Astrocyte (in vitro differentiated cells and primary cell): ENCODE data around the gene SLC6A1. TPM values are rescaled to one million over a fixed set of nuclear protein-coding genes. Genes with fewer than 3 reads are reported as not detected.

Source experiments
- DNase-seq: peaks from one replicate; pipeline ENCODE4 v3.0.0-alpha.2; 2010; ENCODE audit warnings: low read depth
- FAIRE-seq: peaks from 2 replicates; lab custom pipeline; 2011; peaks lifted over from hg19 to GRCh38; lab: Jason Lieb, UNC
- H2AFZ ChIP-seq: 2 replicates; pipeline ENCODE4 v1.6.0; 2012; ENCODE audit warnings: low read depth, low read length, inconsistent platforms
- H3K27ac ChIP-seq: 2 replicates; pipeline ENCODE4 v1.5.1; 2011; ENCODE audit warnings: low read depth, low read length, inconsistent platforms
- H3K27me3 ChIP-seq: 2 replicates; pipeline ENCODE4 v1.6.0; 2011; ENCODE audit warnings: low read length, inconsistent platforms; ENCODE audit not compliant: insufficient read depth
- H3K36me3 ChIP-seq: 2 replicates; pipeline ENCODE4 v1.5.1; 2011; ENCODE audit warnings: low read length, inconsistent platforms; ENCODE audit not compliant: insufficient read depth
- H3K4me1 ChIP-seq: 2 replicates; pipeline ENCODE4 v1.5.1; 2011; ENCODE audit warnings: low read length, inconsistent platforms; ENCODE audit not compliant: insufficient read depth
- H3K4me2 ChIP-seq: 2 replicates; pipeline ENCODE4 v1.6.0; 2012; ENCODE audit warnings: low read length, inconsistent platforms
- H3K4me3 ChIP-seq: 2 replicates; pipeline ENCODE4 v1.5.1; 2011; ENCODE audit warnings: low read depth, mild to moderate bottlenecking, low read length, inconsistent platforms; ENCODE audit not compliant: insufficient read depth
- H3K79me2 ChIP-seq: 2 replicates; pipeline ENCODE4 v1.6.0; 2012; ENCODE audit warnings: mild to moderate bottlenecking, low read length, inconsistent platforms; ENCODE audit not compliant: insufficient read depth
- H3K9ac ChIP-seq: 2 replicates; pipeline ENCODE4 v1.6.0; 2012; ENCODE audit warnings: mild to moderate bottlenecking, low read length, inconsistent platforms
- H3K9me3 ChIP-seq: 2 replicates; pipeline ENCODE4 v1.5.1; 2012; ENCODE audit warnings: low read depth, mild to moderate bottlenecking, low read length, inconsistent platforms; ENCODE audit not compliant: insufficient read depth
- H4K20me1 ChIP-seq: 2 replicates; pipeline ENCODE4 v1.6.0; 2012; ENCODE audit warnings: low read length, inconsistent platforms; ENCODE audit not compliant: insufficient read depth
- H3K27ac Mint-ChIP-seq: one replicate; pipeline ENCODE4 v1.8.0; 2021; ENCODE audit warnings: mild to moderate bottlenecking, mixed read lengths; ENCODE audit not compliant: unreplicated experiment
- H3K27me3 Mint-ChIP-seq: one replicate; pipeline ENCODE4 v1.8.0; 2021; ENCODE audit warnings: low read depth, mixed read lengths; ENCODE audit not compliant: unreplicated experiment
- H3K36me3 Mint-ChIP-seq: one replicate; pipeline ENCODE4 v1.8.0; 2021; ENCODE audit warnings: low read depth, mixed read lengths; ENCODE audit not compliant: unreplicated experiment
- H3K4me1 Mint-ChIP-seq: one replicate; pipeline ENCODE4 v1.8.0; 2021; ENCODE audit warnings: low read depth, mixed read lengths; ENCODE audit not compliant: unreplicated experiment
- H3K4me3 Mint-ChIP-seq: one replicate; pipeline ENCODE4 v1.8.0; 2021; ENCODE audit warnings: mild to moderate bottlenecking, moderate library complexity, mixed read lengths; ENCODE audit not compliant: unreplicated experiment
- H3K9me3 Mint-ChIP-seq: one replicate; pipeline ENCODE4 v1.8.0; 2021; ENCODE audit warnings: mild to moderate bottlenecking, mixed read lengths; ENCODE audit not compliant: unreplicated experiment
- EZH2 ChIP-seq: IDR thresholded peaks from 2 replicates; pipeline ENCODE4 v1.6.1; 2012; ENCODE audit warnings: mild to moderate bottlenecking, low read length, inconsistent platforms; ENCODE audit not compliant: insufficient read depth
- total RNA-seq: library from RNA; stranded (reverse); gene quantifications from 2 replicates; pipeline ENCODE4 v1.2.1, GENCODE V29; 2021
- TF ChIP-seq, protein P1 (sequence below): IDR thresholded peaks from 2 replicates; pipeline ENCODE4 v1.5.1; 2011; ENCODE audit warnings: low read depth, mild to moderate bottlenecking, inconsistent platforms, low read length, moderate library complexity; ENCODE audit not compliant: insufficient read depth

Gene SLC6A1
- total RNA-seq, 1 donor from 2014 or later, result 0.30 TPM

GRCh38 chr3:10949197-10949596, 43.4 kb upstream of the SLC6A1 start:
- Histone ChIP-seq H3K4me3 (no peak overlapping the region), H3K36me3 (no peaks in the 10 kb centered on the region), H3K27me3 (peaks cover 28% of the 10 kb centered on the region), H3K4me1 (no peaks in the 10 kb centered on the region), H3K9ac (no peak overlapping the region), H2AFZ (no peak overlapping the region), H3K4me2 (no peak overlapping the region), H3K79me2 (no peaks in the 10 kb centered on the region), H3K9me3 (no peaks in the 10 kb centered on the region), H3K27ac (no peak overlapping the region), H4K20me1 (no peaks in the 10 kb centered on the region)
- TF ChIP-seq, protein P1, sequence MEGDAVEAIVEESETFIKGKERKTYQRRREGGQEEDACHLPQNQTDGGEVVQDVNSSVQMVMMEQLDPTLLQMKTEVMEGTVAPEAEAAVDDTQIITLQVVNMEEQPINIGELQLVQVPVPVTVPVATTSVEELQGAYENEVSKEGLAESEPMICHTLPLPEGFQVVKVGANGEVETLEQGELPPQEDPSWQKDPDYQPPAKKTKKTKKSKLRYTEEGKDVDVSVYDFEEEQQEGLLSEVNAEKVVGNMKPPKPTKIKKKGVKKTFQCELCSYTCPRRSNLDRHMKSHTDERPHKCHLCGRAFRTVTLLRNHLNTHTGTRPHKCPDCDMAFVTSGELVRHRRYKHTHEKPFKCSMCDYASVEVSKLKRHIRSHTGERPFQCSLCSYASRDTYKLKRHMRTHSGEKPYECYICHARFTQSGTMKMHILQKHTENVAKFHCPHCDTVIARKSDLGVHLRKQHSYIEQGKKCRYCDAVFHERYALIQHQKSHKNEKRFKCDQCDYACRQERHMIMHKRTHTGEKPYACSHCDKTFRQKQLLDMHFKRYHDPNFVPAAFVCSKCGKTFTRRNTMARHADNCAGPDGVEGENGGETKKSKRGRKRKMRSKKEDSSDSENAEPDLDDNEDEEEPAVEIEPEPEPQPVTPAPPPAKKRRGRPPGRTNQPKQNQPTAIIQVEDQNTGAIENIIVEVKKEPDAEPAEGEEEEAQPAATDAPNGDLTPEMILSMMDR, result no peak
- TF ChIP-seq EZH2, result no peak
- no peak for FAIRE-seq
- no peaks in the 10 kb centered on the region for H3K4me1 Mint-ChIP-seq
- no peak overlapping the region for H3K4me3 Mint-ChIP-seq
- H3K27me3 Mint-ChIP-seq, result peaks cover 65% of the 10 kb centered on the region
- H3K36me3 Mint-ChIP-seq, result no peaks in the 10 kb centered on the region
- peaks cover 3% of the 10 kb centered on the region for H3K9me3 Mint-ChIP-seq
- DNase-seq, result no peak
- H3K27ac Mint-ChIP-seq, result no peak overlapping the region

DNA sequence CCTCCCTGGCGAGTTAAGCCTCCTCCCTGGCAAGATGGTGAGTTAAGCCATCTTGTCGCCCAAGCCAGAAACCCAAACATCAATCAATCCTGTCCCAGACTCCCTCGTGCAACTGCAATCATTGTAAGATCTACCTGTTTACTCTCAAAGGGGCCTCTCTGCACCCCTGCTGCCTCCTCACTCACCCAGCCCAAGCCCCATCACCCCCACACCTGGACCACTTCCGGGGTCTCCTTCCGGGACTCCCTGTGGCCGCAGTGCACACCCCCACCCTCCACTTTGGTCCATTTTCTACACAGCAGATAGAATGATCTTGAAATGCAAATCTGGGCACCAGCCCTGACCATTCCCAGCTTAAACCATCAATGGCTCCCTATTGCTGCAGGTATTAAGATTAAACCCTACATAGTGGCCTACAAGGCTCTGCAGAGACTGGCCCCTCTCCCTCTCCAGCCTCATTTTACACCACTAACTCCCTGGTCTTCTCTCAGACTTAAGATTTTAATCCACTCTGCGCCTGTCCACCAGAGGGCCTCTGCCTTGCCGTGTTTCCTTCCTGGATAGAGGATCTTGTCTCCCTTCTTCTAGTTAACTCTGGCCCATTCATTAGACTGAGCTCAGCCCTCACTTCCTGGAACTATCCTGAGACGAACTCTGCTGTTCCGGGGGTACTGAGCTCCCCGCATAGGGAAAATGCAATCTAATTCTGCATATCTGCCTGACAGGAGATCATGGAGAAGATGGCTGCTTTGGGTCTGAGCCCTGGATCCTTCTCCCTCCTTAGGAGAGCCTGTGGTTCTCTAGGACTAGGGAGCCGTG, 41.9 kb upstream of the SLC6A1 start:
- Histone ChIP-seq H3K4me2 (peak overlapping the region; percentile 23), H3K9me3 (no peaks in the 10 kb centered on the region), H3K36me3 (no peaks in the 10 kb centered on the region), H2AFZ (peak overlapping the region; percentile 47), H4K20me1 (no peaks in the 10 kb centered on the region), H3K4me1 (no peaks in the 10 kb centered on the region), H3K9ac (no peak overlapping the region), H3K79me2 (no peaks in the 10 kb centered on the region), H3K4me3 (no peak overlapping the region), H3K27me3 (peaks cover 28% of the 10 kb centered on the region), H3K27ac (no peak overlapping the region)
- Mint-ChIP-seq H3K27ac (no peak overlapping the region), H3K9me3 (peaks cover 3% of the 10 kb centered on the region), H3K4me1 (no peaks in the 10 kb centered on the region), H3K36me3 (no peaks in the 10 kb centered on the region), H3K27me3 (peaks cover 72% of the 10 kb centered on the region), H3K4me3 (no peak overlapping the region)
- DNase-seq (peak; percentile 18), FAIRE-seq (no peak)
- TF ChIP-seq EZH2, result no peak
- TF ChIP-seq, protein P1, result peak; percentile 63
